Lung microvascular endothelial cell (primary cell): ENCODE data around the gene CEP170B. TPM values are rescaled to one million over a fixed set of nuclear protein-coding genes. Genes with fewer than 3 reads are reported as not detected.
"Not testable (repeated sequence)": the region's sequence is repeated elsewhere in the genome, so short reads cannot be mapped to it uniquely, and the experiment has no call there.

Experiments
- DNase-seq, 2 donors: peaks; one replicate each; pipeline versions ENCODE4 v3.0.0 to v3.0.0-alpha.2; 2010; ENCODE audit warnings: low read depth in 2 of 2
- total RNA-seq: library from RNA; depleted of rRNA; stranded (reverse); fragments of >200 nt; gene quantifications from 2 replicates; pipeline ENCODE4 v1.2.1, GENCODE V29; 2014

CEP170B gene
- total RNA-seq, 1 donor from 2014 or later = 2.8 TPM

- no peak for DNase-seq
Measured at GRCh38 chr14:104877806-104878550, 12.9 kb downstream of the CEP170B start.

DNA sequence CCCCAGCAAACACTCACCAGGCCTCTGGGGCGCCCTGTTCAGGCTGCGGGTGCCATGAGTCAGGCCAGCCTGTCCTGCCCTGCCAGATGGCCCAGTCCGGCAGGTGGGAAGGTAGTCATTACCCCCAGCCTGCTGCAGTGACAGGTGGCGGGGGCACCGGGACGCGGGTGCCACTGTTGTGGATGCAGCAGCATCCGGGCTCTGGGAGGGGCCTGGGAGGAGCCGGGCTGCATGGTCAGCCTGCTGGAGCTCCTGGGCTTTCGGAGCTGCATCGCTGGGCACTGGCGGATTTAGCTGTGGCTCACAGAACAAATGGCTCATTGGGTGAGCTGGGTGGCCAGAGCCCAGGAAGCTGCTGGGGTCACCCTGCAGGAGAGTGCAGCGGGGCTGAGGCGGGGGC lies 13.5 kb downstream of the CEP170B start:
- no peak for DNase-seq

DNA sequence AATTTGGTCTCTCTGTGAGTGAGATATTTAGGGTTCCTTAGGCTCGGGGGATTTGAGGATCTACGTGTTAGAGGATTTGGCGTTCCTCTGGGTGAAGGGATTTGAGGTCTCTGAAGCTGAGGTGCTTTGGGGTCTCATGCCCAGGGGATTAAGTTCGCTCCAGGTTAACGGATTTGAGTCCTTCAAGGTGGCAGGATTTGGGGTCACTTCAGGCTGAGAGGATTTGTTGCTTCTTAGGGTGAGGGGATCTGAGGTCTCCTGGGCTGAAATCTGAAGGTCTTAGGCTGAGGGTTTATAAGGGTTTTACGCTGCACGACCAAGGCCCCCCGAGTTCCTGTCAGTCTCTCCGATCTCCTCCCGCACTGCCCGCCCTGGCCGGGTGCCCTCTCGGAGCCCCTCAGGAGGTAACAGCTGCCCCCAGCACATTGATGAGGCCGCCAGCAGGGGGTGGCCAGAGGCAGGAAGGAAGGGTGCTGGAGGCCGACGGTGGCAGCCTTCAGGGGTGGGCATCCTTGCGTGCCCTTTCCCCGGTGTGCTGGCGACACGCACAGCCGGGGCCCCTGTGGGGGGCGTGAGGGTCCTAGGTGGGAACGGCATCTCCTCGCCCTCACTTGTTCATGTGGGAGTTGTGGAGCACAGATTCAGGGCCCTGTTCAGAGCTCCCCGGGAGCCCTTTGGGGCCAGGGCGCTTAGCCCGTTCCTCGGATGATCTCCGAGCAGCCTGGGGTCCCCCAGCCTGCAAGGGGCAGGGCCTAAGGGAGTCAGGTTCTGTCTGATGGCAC lies 14.3 kb downstream of the CEP170B start:
- no peak for DNase-seq

DNA sequence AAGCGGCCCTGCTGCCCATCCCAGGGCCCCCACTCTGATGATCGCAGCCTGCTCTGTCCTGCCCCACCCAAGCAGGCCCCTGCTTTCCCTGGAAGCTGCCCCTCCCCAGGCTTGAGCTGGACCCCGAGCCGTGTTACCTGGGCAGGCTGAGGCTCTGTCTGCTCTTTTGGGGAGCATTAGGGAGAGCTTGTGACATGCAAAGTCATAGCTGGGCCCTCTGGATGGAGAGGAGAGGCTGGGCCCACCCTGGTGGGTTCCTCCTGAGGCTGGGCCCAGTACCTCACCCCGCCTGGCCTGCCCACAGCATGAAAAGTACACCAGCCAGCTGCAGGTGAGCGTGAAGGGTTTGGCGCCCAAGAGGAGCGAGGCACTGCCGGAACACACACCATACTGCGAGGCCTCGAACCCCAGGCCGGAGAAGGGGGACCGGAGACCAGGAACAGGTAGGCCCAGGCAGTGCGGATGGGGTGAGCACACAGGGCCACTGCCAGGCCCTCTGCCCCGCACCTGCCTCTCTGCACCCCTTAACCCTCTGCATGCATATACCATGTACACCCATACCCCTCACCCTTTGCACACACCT lies 15.0 kb downstream of the CEP170B start:
- no peak for DNase-seq

DNA sequence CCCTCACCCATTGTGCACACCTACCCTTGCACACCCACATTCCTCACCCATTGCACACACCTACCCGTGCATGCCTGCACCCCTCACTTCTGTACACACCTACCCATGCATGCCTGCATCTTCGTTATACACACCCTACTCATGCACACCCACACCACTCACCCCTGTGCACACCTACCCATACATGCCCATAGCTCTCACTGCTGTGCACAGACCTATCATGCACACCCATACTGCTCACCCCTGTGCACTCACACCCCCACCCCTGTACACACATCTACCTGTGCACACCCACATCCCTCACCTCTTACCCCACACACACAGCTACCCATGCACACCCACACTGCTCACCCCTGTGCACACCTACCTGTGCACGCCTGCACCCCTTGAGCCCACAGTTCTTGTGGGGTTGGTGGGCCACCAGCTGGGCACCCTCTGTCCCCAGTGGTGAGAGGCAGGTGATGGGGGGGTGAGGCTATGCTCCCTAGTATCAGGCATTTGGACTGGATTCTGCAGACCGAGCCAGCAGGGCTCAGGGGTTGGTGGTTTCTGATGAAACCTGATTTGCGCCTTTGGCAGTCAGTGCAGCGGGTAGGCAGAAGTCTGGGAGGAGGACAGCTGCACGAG lies 15.6 kb downstream of the CEP170B start:
- DNase-seq = no peak

DNA sequence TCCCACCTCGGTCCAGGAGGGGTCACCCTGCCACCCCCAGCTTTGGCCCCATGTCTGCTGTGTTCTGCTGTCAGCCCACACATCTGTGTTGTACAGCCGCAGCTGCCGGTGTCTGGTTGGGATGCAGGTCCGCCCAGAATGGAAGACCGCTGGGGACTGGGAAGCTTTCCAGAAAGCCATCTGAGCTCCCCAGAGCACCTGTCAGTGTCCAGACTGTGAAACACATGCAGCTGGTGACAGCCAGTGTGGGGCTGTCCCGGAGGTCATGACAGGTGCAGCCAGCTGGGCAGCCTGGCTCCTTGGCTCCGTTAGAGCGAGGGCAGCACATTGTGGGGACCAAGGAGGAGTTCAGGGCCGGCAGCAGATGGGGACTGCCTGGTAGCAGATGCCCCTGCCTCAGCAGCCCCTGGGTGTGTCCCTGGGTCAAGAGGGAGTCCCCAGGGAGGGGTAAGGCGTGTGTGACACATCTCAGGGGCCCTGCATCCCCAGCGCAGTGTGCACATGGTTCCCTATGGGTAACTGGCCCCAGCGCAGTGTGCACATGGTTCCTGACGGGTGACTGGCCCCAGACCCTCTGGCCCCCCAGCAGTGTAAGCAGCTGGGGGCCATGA lies 16.4 kb downstream of the CEP170B start:
- no peak for DNase-seq

- DNase-seq = no peak
Measured at GRCh38 chr14:104882325-104882973, 17.4 kb downstream of the CEP170B start.

DNA sequence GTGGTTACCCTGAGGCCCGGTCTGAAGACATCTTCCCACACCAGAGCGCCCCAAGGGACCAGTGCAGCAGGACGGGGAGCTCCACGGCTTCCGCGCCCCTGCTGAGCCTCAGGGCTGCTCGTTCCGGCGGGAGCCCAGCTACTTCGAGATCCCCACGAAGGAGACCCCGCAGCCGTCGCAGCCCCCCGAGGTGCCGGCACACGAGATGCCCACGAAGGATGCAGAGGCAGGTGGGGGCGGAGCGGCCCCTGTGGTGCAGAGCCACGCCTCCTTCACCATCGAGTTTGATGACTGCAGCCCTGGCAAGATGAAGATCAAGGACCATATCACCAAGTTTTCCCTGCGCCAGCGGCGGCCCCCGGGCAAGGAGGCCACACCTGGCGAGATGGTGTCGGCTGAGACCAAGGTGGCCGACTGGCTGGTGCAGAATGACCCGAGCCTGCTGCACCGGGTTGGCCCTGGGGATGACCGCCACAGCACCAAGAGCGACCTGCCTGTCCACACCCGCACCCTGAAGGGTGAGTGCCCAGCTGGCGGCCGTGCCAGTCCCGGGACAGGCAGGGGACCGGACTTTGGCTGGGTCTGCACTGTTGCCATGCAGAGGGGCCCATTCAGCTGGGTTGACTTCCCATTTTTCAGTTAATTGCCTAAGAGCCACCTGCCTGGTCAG lies 18.1 kb downstream of the CEP170B start:
- no peak for DNase-seq

GRCh38 chr14:104883681-104884361 lies 18.8 kb downstream of the CEP170B start:
- DNase-seq = no peak

- not testable (repeated sequence) for DNase-seq
Measured at GRCh38 chr14:104884381-104884780, 19.3 kb downstream of the CEP170B start.

- no peak for DNase-seq
Measured at GRCh38 chr14:104885031-104885972, 20.2 kb downstream of the CEP170B start.

GRCh38 chr14:104885973-104886689 lies 21.1 kb downstream of the CEP170B start:
- no peak for DNase-seq

GRCh38 chr14:104886690-104887622 lies 21.9 kb downstream of the CEP170B start:
- DNase-seq = no peak

GRCh38 chr14:104887623-104888488 lies 22.8 kb downstream of the CEP170B start:
- DNase-seq = no peak

DNA sequence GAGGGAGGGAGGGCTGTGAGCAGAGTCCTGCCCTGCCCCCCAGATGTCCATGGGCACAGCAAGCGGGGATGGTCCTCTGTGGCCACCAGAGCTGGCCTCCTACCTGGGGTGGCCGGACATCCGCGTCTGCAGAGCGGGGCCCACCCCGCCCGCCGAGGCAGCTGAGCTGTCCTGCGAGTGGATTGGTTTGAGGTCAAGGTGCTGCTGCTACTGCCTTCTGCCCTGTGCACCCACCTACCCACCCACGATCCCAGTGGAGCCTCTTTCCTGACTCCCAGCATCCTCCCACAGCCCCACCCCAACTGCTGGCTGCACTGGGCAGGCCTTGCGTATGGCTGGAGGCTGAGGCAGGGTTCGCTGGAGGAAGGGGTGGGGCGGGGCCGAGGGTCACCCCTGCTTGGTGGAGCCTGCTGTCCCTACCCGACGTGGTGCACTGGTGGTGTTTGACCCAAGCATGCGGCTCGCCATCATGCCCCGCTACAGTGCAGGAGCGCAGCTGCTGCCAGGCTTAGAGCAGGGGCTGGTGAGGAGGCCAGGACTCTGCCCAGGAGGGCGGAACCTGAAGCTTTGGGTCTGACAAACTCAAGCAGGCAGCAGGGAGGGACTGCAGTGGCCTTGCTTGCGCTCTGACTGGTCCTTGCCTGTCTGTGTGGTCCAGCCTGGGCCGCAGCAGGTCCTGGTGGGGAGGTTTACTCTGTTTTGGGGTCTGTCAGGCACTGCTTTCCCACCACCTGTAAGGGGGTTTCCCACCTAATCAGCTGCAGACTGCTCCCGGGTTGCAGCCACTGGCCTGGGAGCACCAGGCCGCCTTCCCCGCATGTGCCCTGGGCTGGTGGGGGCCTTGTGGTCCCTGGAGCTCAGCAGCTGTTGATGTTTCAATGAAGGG lies 23.7 kb downstream of the CEP170B start:
- no peak for DNase-seq
